Brain pericyte (primary cell): ENCODE data around the gene RABGAP1L.
"Not testable (repeated sequence)": the region's sequence is repeated elsewhere in the genome, so short reads cannot be mapped to it uniquely, and the experiment has no call there.

ENCODE experiments used
- DNase-seq: peaks from one replicate; pipeline ENCODE4 v3.0.0-alpha.2; 2012; ENCODE audit warnings: low read depth, low spot score

RABGAP1L gene

GRCh38 chr1:175033953-175034352, 874.6 kb downstream of the RABGAP1L start:
- DNase-seq, result no peak

DNA sequence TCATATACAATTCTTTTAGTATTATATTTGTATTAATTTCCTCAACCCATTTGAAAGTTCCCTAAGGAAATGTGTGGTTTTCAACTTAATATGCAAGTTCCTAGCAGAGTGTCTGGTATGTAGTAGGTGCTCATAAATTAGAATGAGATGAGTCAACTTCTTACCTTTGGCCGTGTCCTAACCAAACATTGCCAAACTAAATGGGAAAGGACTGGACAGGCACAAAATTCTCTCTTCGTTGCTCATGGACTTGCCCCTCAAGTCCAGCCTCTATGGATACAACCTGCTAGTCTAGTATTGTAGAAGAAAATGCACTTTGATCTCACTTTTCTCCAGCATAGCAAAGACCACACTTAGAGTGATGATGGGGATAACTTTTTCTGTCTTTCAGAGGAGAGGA, 875.5 kb downstream of the RABGAP1L start:
- no peak for DNase-seq

- no peak for DNase-seq
Observed at GRCh38 chr1:175035865-175036264, 876.5 kb downstream of the RABGAP1L start.

DNA sequence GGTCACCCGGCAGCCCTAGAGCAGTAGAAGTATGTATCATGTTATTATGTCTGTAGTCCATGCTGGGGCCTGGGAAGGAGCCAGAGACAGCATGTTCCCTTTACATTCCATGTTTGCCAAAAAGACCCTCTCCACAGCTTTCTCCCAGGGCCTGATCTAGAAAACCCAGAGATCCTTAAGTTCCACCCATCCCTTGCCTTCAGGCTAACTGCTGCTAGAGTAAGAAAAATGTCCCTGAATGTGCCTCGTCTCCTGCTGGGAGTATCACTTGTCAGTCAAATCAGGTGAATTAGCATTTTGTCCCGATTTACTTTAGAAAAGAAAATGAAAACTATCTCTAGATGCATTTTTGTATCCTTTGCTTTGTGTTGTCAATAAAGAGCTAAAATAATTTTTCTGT, 877.2 kb downstream of the RABGAP1L start:
- no peak for DNase-seq

DNA sequence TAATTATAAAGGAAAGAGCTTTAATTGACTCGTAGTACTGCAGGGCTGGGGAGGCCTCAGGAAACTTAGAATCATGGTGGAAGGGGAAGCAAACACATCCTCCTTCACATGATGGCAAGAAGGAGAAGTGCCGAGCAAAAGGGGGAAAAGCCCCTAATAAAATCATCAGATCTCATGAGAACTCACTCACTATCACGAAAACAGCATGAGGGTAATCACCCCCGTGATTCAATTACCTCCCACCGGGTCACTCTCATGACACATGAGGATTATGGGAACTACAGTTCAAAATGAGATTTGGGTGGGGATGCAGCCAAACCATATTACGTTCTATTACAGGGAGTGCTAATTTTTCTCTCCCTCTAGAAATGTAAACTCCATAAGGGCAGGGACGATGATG, 878.1 kb downstream of the RABGAP1L start:
- no peak for DNase-seq

DNA sequence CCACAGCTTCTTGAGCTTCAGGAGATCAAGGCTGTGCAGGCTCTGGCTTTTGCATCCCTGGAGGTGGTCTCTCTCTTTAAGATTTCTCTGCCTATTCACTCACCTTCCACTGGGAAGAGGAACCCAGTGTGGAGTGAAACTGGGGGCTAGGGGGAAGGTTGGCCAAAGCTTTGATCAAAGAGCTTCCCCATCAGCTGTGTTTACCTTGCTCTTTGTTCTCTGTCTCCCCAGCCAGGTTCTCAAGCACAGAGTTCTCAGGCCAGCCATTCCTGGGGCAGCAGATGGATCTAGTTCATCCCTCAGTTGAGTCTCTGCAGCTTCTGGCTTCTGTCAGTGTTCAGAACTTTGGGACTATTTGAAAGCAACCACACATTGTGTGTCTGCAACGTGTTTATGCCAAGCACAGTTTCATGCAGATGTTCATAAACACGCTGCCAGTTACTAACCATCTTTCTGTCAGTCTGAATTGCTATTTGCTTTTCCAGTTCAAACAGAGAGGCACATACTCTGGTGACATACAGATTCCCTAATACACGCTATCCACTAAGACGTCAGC, 881.1 kb downstream of the RABGAP1L start:
- DNase-seq, result no peak

GRCh38 chr1:175042650-175043049, 883.3 kb downstream of the RABGAP1L start:
- no peak for DNase-seq

- no peak for DNase-seq
Observed at GRCh38 chr1:175043824-175044223, 884.5 kb downstream of the RABGAP1L start.

- DNase-seq, result not testable (repeated sequence)
Observed at GRCh38 chr1:175044591-175044990, 885.3 kb downstream of the RABGAP1L start.
